K562 (cell line): Measurements from ENCODE around the gene HPN. TPM values are rescaled to one million over a fixed set of nuclear protein-coding genes. Genes with fewer than 3 reads are reported as not detected.
A peak's percentile ranks its signal among the peaks of the same experiment; 100 is the strongest.

Source experiments
- DIDO1 ChIP-seq: fragments of 450-650 bp; IDR thresholded peaks from 2 replicates; pipeline ENCODE4 v1.6.1; 2016; ENCODE audit warnings: low read depth, missing biosample characterization, missing genetic modification characterization
- FOSL1 ChIP-seq: fragments of 200-800 bp; sonication (Bioruptor generic); conservative IDR thresholded peaks from 2 replicates; pipeline ENCODE4 v1.6.1; 2016; ENCODE audit warnings: missing genetic modification characterization, missing compliant biosample characterization
- HDAC2 ChIP-seq: fragments of 450-650 bp; IDR thresholded peaks from 2 replicates; pipeline ENCODE4 v1.6.1; 2016; ENCODE audit warnings: mild to moderate bottlenecking
- SP1 ChIP-seq: sonication (generic); formaldehyde crosslinking; IDR thresholded peaks from 2 replicates; pipeline ENCODE4 v1.8.1; 2022; ENCODE audit warnings: mild to moderate bottlenecking, missing genetic modification reagents
- ZNF436 ChIP-seq: fragments of 250-450, 450-650 bp; sonication (Bioruptor Pico); formaldehyde crosslinking; IDR thresholded peaks from 2 replicates; pipeline ENCODE4 v1.7.0; 2020; ENCODE audit warnings: mild to moderate bottlenecking
- polyA plus RNA-seq, 8 experiments: library from polyadenylated mRNA; depleted of rRNA in 4 of 8; stranded (reverse) in 5 of 8; unstranded in 3 of 8; fragments of >200 nt; fragmentation: Nextera tagmentation in 2 of 8; fragmentation: Illumina TruSeq in 1 of 8; extraction: Ambion mirVana in 2 of 8; extraction: Trizol in 1 of 8; gene quantifications; 2 replicates each; pipeline versions ENCODE4 v1.2.1 to v1.2.3, GENCODE V29; 2011 to 2014; ENCODE audit warnings: inconsistent platforms in 1 of 8, missing spikeins in 1 of 8
- total RNA-seq, 7 experiments: library from RNA; depleted of rRNA in 6 of 7; stranded (reverse); fragments of >200 nt in 6 of 7; fragmentation: Illumina TruSeq in 2 of 7; extraction: Trizol in 2 of 7; gene quantifications; 2 replicates each; pipeline versions ENCODE4 v1.2.1 to v1.2.3, GENCODE V29; 2011 to 2021; ENCODE audit warnings: low replicate concordance in 1 of 7
- TF ChIP-seq, protein P1 (sequence below): IDR thresholded peaks from 3 replicates; pipeline ENCODE4 v1.6.1; 2011; ENCODE audit warnings: borderline replicate concordance, mild to moderate bottlenecking, moderate library complexity; ENCODE audit not compliant: insufficient read length; ENCODE audit errors: extremely low read depth
- TF ChIP-seq, protein P2 (sequence below): fragments of 450-650 bp; IDR thresholded peaks from 2 replicates; pipeline ENCODE4 v1.7.1; 2018; ENCODE audit warnings: mild to moderate bottlenecking, low read depth; ENCODE audit not compliant: partially characterized antibody
- TF ChIP-seq, protein P3 (sequence below), 2 experiments: fragments of 450-650 bp in 1 of 2; sonication (generic) in 1 of 2; formaldehyde crosslinking in 1 of 2; IDR thresholded peaks; 2 replicates each; pipeline versions ENCODE4 v1.7.1 to v1.9.0; 2016 to 2022; ENCODE audit warnings: inconsistent platforms in 1 of 2, mild to moderate bottlenecking in 1 of 2, missing genetic modification reagents in 1 of 2
- TF ChIP-seq, protein P4 (sequence below): fragments of 450-650 bp; IDR thresholded peaks from 2 replicates; pipeline ENCODE4 v1.6.1; 2016; ENCODE audit warnings: antibody characterized with exemption

The HPN gene
- total and polyA plus RNA-seq, 9 of the 15 experiments (the other 6 are each of a cell fraction or from before 2014, with no cell fraction given): 0.10 to 0.20 TPM; not detected in 7

DNA sequence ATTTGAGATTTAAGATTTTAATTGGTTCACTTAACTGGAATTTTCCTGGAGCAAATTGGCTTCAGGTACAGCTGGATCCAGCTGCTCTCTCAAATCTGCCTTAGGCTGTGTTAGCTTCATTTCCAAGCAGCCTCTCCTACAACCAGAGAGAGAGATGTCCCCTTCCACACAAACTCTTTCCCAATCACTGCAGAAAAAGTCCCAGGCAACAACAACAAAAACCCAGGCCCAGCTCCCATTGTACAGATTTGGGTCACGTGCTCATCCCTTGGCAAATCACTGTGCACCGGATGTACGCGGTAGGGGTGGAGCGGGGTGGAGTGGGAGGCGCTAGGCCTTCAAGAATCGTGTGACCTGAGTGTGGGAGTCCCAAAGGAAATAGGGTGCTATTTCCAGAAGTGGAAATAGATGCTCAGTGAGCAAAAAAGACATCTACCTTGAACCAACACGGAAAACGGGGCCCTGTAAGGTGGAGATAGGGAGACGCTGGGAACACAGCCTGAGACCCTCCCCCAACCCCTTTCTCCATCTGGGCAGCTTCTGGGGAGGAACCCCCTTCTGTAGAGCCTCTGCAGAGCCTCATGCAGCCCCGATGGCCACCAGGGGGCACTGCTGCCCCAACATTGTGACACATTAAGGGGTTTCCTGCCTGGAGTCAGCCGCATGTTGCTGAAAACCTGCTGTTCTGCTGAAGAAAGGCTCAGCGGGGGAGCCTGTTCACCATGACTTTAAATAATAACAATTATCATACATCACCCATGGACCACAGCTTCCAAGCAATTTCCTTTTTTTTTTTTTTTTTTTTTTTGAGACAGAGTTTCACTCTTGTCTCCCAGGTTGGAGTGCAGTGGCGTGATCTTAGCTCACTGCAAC is 25.4 kb downstream of the HPN start (continued):
- TF ChIP-seq, protein P1, sequence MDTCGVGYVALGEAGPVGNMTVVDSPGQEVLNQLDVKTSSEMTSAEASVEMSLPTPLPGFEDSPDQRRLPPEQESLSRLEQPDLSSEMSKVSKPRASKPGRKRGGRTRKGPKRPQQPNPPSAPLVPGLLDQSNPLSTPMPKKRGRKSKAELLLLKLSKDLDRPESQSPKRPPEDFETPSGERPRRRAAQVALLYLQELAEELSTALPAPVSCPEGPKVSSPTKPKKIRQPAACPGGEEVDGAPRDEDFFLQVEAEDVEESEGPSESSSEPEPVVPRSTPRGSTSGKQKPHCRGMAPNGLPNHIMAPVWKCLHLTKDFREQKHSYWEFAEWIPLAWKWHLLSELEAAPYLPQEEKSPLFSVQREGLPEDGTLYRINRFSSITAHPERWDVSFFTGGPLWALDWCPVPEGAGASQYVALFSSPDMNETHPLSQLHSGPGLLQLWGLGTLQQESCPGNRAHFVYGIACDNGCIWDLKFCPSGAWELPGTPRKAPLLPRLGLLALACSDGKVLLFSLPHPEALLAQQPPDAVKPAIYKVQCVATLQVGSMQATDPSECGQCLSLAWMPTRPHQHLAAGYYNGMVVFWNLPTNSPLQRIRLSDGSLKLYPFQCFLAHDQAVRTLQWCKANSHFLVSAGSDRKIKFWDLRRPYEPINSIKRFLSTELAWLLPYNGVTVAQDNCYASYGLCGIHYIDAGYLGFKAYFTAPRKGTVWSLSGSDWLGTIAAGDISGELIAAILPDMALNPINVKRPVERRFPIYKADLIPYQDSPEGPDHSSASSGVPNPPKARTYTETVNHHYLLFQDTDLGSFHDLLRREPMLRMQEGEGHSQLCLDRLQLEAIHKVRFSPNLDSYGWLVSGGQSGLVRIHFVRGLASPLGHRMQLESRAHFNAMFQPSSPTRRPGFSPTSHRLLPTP: no peak
- TF ChIP-seq FOSL1 (tag): 0 out of 2 replicates have a peak, but pooled peaks have one; percentile 19
- no peak for TF ChIP-seq ZNF436 (CRISPR knock-in tag)
- TF ChIP-seq HDAC2: peak; percentile 83
- no peak for TF ChIP-seq DIDO1
- TF ChIP-seq, protein P2, sequence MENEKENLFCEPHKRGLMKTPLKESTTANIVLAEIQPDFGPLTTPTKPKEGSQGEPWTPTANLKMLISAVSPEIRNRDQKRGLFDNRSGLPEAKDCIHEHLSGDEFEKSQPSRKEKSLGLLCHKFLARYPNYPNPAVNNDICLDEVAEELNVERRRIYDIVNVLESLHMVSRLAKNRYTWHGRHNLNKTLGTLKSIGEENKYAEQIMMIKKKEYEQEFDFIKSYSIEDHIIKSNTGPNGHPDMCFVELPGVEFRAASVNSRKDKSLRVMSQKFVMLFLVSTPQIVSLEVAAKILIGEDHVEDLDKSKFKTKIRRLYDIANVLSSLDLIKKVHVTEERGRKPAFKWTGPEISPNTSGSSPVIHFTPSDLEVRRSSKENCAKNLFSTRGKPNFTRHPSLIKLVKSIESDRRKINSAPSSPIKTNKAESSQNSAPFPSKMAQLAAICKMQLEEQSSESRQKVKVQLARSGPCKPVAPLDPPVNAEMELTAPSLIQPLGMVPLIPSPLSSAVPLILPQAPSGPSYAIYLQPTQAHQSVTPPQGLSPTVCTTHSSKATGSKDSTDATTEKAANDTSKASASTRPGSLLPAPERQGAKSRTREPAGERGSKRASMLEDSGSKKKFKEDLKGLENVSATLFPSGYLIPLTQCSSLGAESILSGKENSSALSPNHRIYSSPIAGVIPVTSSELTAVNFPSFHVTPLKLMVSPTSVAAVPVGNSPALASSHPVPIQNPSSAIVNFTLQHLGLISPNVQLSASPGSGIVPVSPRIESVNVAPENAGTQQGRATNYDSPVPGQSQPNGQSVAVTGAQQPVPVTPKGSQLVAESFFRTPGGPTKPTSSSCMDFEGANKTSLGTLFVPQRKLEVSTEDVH: peak; percentile 35
- TF ChIP-seq, protein P3, sequence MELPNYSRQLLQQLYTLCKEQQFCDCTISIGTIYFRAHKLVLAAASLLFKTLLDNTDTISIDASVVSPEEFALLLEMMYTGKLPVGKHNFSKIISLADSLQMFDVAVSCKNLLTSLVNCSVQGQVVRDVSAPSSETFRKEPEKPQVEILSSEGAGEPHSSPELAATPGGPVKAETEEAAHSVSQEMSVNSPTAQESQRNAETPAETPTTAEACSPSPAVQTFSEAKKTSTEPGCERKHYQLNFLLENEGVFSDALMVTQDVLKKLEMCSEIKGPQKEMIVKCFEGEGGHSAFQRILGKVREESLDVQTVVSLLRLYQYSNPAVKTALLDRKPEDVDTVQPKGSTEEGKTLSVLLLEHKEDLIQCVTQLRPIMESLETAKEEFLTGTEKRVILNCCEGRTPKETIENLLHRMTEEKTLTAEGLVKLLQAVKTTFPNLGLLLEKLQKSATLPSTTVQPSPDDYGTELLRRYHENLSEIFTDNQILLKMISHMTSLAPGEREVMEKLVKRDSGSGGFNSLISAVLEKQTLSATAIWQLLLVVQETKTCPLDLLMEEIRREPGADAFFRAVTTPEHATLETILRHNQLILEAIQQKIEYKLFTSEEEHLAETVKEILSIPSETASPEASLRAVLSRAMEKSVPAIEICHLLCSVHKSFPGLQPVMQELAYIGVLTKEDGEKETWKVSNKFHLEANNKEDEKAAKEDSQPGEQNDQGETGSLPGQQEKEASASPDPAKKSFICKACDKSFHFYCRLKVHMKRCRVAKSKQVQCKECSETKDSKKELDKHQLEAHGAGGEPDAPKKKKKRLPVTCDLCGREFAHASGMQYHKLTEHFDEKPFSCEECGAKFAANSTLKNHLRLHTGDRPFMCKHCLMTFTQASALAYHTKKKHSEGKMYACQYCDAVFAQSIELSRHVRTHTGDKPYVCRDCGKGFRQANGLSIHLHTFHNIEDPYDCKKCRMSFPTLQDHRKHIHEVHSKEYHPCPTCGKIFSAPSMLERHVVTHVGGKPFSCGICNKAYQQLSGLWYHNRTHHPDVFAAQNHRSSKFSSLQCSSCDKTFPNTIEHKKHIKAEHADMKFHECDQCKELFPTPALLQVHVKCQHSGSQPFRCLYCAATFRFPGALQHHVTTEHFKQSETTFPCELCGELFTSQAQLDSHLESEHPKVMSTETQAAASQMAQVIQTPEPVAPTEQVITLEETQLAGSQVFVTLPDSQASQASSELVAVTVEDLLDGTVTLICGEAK (IDR thresholded peaks at IDR 0.05): peak; percentile 53
- TF ChIP-seq, protein P3 (CRISPR knock-in tag; IDR thresholded peaks at IDR 0.05): no peak
- TF ChIP-seq SP1 (CRISPR knock-in tag): no peak
- TF ChIP-seq, protein P4, sequence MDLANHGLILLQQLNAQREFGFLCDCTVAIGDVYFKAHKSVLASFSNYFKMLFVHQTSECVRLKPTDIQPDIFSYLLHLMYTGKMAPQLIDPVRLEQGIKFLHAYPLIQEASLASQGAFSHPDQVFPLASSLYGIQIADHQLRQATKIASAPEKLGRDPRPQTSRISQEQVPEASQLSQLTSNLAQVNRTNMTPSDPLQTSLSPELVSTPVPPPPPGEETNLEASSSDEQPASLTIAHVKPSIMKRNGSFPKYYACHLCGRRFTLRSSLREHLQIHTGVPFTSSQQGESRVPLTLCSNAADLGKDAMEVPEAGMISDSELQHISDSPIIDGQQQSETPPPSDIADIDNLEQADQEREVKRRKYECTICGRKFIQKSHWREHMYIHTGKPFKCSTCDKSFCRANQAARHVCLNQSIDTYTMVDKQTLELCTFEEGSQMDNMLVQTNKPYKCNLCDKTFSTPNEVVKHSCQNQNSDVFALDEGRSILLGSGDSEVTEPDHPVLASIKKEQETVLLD: no peak
